Keratinocyte (primary cell): ENCODE measurements around the gene NPLOC4. TPM values are rescaled to one million over a fixed set of nuclear protein-coding genes. Genes with fewer than 3 reads are reported as not detected.

Source experiments
- DNase-seq: peaks from one replicate; pipeline ENCODE4 v3.0.0-alpha.2; 2011; ENCODE audit warnings: low read depth, missing footprints, low spot score
- FAIRE-seq: peaks from 2 replicates; lab custom pipeline; 2011; peaks lifted over from hg19 to GRCh38; lab: Jason Lieb, UNC
- H2AFZ ChIP-seq: 2 replicates; pipeline ENCODE4 v1.6.0; 2012; ENCODE audit warnings: low read length, control low read depth, inconsistent platforms; ENCODE audit not compliant: control insufficient read depth
- H3K27ac ChIP-seq: 2 replicates; pipeline ENCODE4 v1.5.1; 2011; ENCODE audit warnings: low read length; ENCODE audit not compliant: control insufficient read depth, insufficient read depth
- H3K27me3 ChIP-seq: 3 replicates; pipeline ENCODE4 v1.6.0; 2011; ENCODE audit warnings: low read length; ENCODE audit not compliant: control insufficient read depth, insufficient read depth; ENCODE audit errors: extremely low read depth
- H3K36me3 ChIP-seq, 2 experiments: 2 replicates in 1 of 2; 3 replicates in 1 of 2; pipeline ENCODE4 v1.5.1; 2011; ENCODE audit warnings: low read length in 2 of 2, mild to moderate bottlenecking in 1 of 2; ENCODE audit not compliant: control insufficient read depth in 2 of 2, insufficient read depth in 2 of 2; ENCODE audit errors: extremely low read depth in 1 of 2
- H3K4me1 ChIP-seq: 3 replicates; pipeline ENCODE4 v1.5.1; 2011; ENCODE audit warnings: low read length; ENCODE audit not compliant: control insufficient read depth, insufficient read depth; ENCODE audit errors: extremely low read depth
- H3K4me2 ChIP-seq: 3 replicates; pipeline ENCODE4 v1.6.0; 2011; ENCODE audit warnings: low read depth, low read length; ENCODE audit not compliant: control insufficient read depth, insufficient read depth; ENCODE audit errors: extremely low read depth
- H3K4me3 ChIP-seq, 3 experiments: fragments of 200-600 bp in 1 of 3; sonication (generic) in 1 of 3; 2 replicates in 2 of 3; 3 replicates in 1 of 3; pipeline ENCODE4 v1.5.1; 2011 to 2016; ENCODE audit warnings: low read length in 3 of 3, mild to moderate bottlenecking in 3 of 3, control low read depth in 2 of 3, inconsistent platforms in 1 of 3, low read depth in 1 of 3, mixed read lengths in 1 of 3, mixed run types in 1 of 3, moderate library complexity in 1 of 3; ENCODE audit not compliant: control insufficient read depth in 2 of 3, insufficient read depth in 2 of 3; ENCODE audit errors: extremely low read depth in 1 of 3
- H3K79me2 ChIP-seq: 2 replicates; pipeline ENCODE4 v1.6.0; 2012; ENCODE audit warnings: low read length; ENCODE audit not compliant: control insufficient read depth, insufficient read depth
- H3K9ac ChIP-seq: 3 replicates; pipeline ENCODE4 v1.6.0; 2011; ENCODE audit warnings: low read length; ENCODE audit not compliant: control insufficient read depth, insufficient read depth; ENCODE audit errors: extremely low read depth
- H3K9me1 ChIP-seq: 3 replicates; pipeline ENCODE4 v1.6.0; 2011; ENCODE audit warnings: low read length; ENCODE audit not compliant: control insufficient read depth, insufficient read depth; ENCODE audit errors: extremely low read depth
- H3K9me3 ChIP-seq: 2 replicates; pipeline ENCODE4 v1.5.1; 2012; ENCODE audit warnings: low read depth, low read length; ENCODE audit not compliant: control insufficient read depth
- H4K20me1 ChIP-seq: 3 replicates; pipeline ENCODE4 v1.6.0; 2011; ENCODE audit warnings: low read length; ENCODE audit not compliant: control insufficient read depth, insufficient read depth; ENCODE audit errors: extremely low read depth
- EZH2 ChIP-seq: IDR thresholded peaks from one replicate; pipeline ENCODE4 v1.6.1; 2012; ENCODE audit warnings: inconsistent platforms, mild to moderate bottlenecking, low read length, moderate library complexity
- dilution Hi-C: fragments of 300-500 bp; cut with MboI; formaldehyde crosslinking; loops from one replicate; pipeline ENCODE4 v1.7.0; 2020; ENCODE audit warnings: low sequenced_read_pairs; ENCODE audit not compliant: extremely low pct_ligation_motif_present
- polyA plus RNA-seq, 5 experiments: library from polyadenylated mRNA; depleted of rRNA in 3 of 5; stranded (reverse) in 3 of 5; stranded (forward) in 1 of 5; unstranded in 1 of 5; fragments of >200 nt; gene quantifications; 1 replicate in 1 of 5; 2 replicates in 3 of 5; 3 replicates in 1 of 5; pipeline versions ENCODE4 v1.2.1 to v1.2.3, GENCODE V29; 2011 to 2012; ENCODE audit warnings: missing spikeins in 2 of 5, low read depth in 1 of 5, low replicate concordance in 1 of 5
- TF ChIP-seq, protein P1 (sequence below), 3 experiments: IDR thresholded peaks in 1 of 3; conservative IDR thresholded peaks in 1 of 3; optimal IDR thresholded peaks in 1 of 3; 2 replicates in 2 of 3; 3 replicates in 1 of 3; pipeline versions ENCODE3 to v1.5.1; 2011; ENCODE audit warnings: low read length in 3 of 3, mild to moderate bottlenecking in 3 of 3, moderate library complexity in 2 of 3, control low read depth in 1 of 3, inconsistent platforms in 1 of 3; ENCODE audit not compliant: insufficient read depth in 2 of 3; ENCODE audit errors: extremely low read depth in 1 of 3

Gene NPLOC4
- polyA plus RNA-seq, 1 donor (not counting 4 experiments of a cell fraction or from before 2014, with no cell fraction given), result 64.0 TPM

DNA sequence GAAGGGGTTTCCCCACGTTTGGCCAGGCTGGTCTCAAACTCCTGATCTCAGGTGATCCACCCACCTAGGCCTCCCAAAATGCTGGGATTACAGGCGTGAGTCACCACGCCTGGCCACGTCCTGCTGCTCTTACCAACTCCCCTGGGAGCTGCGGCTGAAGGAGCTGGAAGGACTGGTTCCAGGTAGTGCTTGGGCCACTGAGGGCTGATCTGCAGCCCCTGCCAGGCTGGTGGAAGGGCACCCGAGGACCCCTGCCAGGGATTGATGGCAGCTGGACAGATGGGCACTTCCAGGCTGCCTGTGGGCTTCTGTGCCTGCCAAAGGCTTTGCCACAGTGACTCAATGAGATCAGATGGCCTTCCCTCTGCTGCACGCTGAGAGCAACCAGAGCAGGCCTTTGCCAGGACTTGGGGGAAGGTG lies 27.1 kb upstream of the NPLOC4 start:
- Histone ChIP-seq H3K27ac (no peak overlapping the region), H3K4me1 (peaks cover 27% of the 10 kb centered on the region), H3K9me1 (no peaks in the 10 kb centered on the region), H2AFZ (no peak overlapping the region), H3K4me2 (no peak overlapping the region), H3K36me3 (peaks cover 9 to 17% of the 10 kb centered on the region in 2 experiments), H3K9ac (no peak overlapping the region), H3K27me3 (no peaks in the 10 kb centered on the region), H3K9me3 (no peaks in the 10 kb centered on the region), H3K79me2 (peaks cover 34% of the 10 kb centered on the region), H4K20me1 (no peaks in the 10 kb centered on the region), H3K4me3 (no peak overlapping the region)
- TF ChIP-seq, protein P1, sequence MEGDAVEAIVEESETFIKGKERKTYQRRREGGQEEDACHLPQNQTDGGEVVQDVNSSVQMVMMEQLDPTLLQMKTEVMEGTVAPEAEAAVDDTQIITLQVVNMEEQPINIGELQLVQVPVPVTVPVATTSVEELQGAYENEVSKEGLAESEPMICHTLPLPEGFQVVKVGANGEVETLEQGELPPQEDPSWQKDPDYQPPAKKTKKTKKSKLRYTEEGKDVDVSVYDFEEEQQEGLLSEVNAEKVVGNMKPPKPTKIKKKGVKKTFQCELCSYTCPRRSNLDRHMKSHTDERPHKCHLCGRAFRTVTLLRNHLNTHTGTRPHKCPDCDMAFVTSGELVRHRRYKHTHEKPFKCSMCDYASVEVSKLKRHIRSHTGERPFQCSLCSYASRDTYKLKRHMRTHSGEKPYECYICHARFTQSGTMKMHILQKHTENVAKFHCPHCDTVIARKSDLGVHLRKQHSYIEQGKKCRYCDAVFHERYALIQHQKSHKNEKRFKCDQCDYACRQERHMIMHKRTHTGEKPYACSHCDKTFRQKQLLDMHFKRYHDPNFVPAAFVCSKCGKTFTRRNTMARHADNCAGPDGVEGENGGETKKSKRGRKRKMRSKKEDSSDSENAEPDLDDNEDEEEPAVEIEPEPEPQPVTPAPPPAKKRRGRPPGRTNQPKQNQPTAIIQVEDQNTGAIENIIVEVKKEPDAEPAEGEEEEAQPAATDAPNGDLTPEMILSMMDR (optimal IDR thresholded peaks at IDR 0.05 in 1 of 3, IDR thresholded peaks at IDR 0.05 in 1 of 3, conservative IDR thresholded peaks at IDR 0.05 in 1 of 3; ENCODE audit: extremely low read depth in 1 of 3, insufficient read depth in 2 of 3, low read length in 3 of 3), result no peak
- no peak for TF ChIP-seq EZH2
- no peak for FAIRE-seq
- dilution Hi-C loops, result no loop called here
- DNase-seq, result no peak

DNA sequence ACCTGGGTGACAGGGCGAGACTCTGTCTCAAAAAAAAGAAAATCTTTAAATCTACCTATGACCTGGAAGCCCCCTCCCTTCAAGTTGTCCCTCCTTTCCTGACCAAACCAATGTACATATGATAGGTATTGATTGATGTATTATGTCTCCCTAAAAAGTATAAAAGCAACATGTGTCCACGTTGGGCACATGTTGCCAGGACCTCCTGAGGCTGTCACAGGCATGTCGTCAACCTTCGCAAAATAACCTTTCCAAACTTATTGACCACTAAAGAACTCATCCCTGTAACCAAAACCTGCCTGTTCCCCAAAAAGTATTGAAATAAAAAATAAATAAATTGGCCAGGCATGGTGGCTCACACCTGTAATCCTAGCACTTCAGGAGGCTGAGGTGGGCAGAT lies 25.1 kb upstream of the NPLOC4 start:
- Histone ChIP-seq H3K27ac (no peak overlapping the region), H3K4me2 (no peak overlapping the region), H3K9me3 (no peaks in the 10 kb centered on the region), H4K20me1 (no peaks in the 10 kb centered on the region), H3K79me2 (peaks cover 21% of the 10 kb centered on the region), H3K27me3 (no peaks in the 10 kb centered on the region), H3K36me3 (peaks cover 8 to 12% of the 10 kb centered on the region in 2 experiments), H3K9me1 (no peaks in the 10 kb centered on the region), H3K9ac (no peak overlapping the region), H3K4me1 (peaks cover 18% of the 10 kb centered on the region), H3K4me3 (no peak overlapping the region), H2AFZ (no peak overlapping the region)
- dilution Hi-C loops, result no loop called here
- no peak for FAIRE-seq
- TF ChIP-seq, protein P1 (optimal IDR thresholded peaks at IDR 0.05 in 1 of 3, IDR thresholded peaks at IDR 0.05 in 1 of 3, conservative IDR thresholded peaks at IDR 0.05 in 1 of 3; ENCODE audit: extremely low read depth in 1 of 3, insufficient read depth in 2 of 3, low read length in 3 of 3), result no peak
- no peak for TF ChIP-seq EZH2
- no peak for DNase-seq
